A673 (cell line): ENCODE results near the gene FOXN3. TPM values are rescaled to one million over a fixed set of nuclear protein-coding genes. Genes with fewer than 3 reads are reported as not detected.

Experiments
- BruUV-seq: library from RNA; stranded (reverse); fragments of 400-500 nt; replicated peaks from 2 replicates; lab custom pipeline; 2021; lab: Mats Ljungman, UMichigan
- CTCF ChIA-PET: fragments of 300-600 bp; sonication (Branson Sonifier 250); formaldehyde crosslinking; loops from one replicate; lab custom pipeline; 2022; ENCODE audit warnings: antibody characterized with exemption; lab: Charles Lee
- POLR2A ChIA-PET: fragments of 300-600 bp; sonication (Branson Sonifier 250); formaldehyde crosslinking; loops from one replicate; lab custom pipeline; 2022; ENCODE audit warnings: antibody characterized with exemption; ENCODE audit not compliant: low non-redundant PET; lab: Charles Lee
- DNase-seq: peaks from one replicate; pipeline ENCODE4 v3.0.0-alpha.2; 2015; ENCODE audit warnings: low spot score
- H3K27ac ChIP-seq: fragments of 200-600 bp; sonication (generic); 2 replicates; pipeline ENCODE4 v1.5.1; 2016; ENCODE audit warnings: mixed run types, low read depth, mild to moderate bottlenecking, mixed read lengths, antibody characterized with exemption, low read length; ENCODE audit not compliant: poor library complexity, severe bottlenecking
- H3K27me3 ChIP-seq: fragments of 200-600 bp; sonication (generic); replicated peaks from 2 replicates; pipeline ENCODE4 v1.6.1; 2017; ENCODE audit warnings: mixed run types, low read depth, mild to moderate bottlenecking, mixed read lengths, antibody characterized with exemption, low read length; ENCODE audit not compliant: insufficient read depth, poor library complexity
- H3K36me3 ChIP-seq: fragments of 200-600 bp; sonication (generic); 2 replicates; pipeline ENCODE4 v1.6.1; 2016; ENCODE audit warnings: mixed run types, mild to moderate bottlenecking, mixed read lengths, antibody characterized with exemption, low read length; ENCODE audit not compliant: insufficient read depth, poor library complexity, severe bottlenecking
- H3K4me1 ChIP-seq: fragments of 200-600 bp; sonication (generic); 2 replicates; pipeline ENCODE4 v1.6.1; 2017; ENCODE audit warnings: mixed run types, mild to moderate bottlenecking, mixed read lengths, antibody characterized with exemption, low read length; ENCODE audit not compliant: insufficient read depth, poor library complexity, severe bottlenecking
- H3K4me3 ChIP-seq: fragments of 200-600 bp; sonication (generic); 2 replicates; pipeline ENCODE4 v1.5.1; 2016; ENCODE audit warnings: low read depth, mixed run types, mild to moderate bottlenecking, mixed read lengths, low read length; ENCODE audit not compliant: poor library complexity, severe bottlenecking
- H3K9me3 ChIP-seq: fragments of 200-600 bp; sonication (generic); 2 replicates; pipeline ENCODE4 v1.6.1; 2016; ENCODE audit warnings: mixed run types, low read depth, mild to moderate bottlenecking, mixed read lengths, antibody characterized with exemption, low read length; ENCODE audit not compliant: poor library complexity, severe bottlenecking
- EZH2 ChIP-seq: fragments of 200-600 bp; sonication (generic); IDR thresholded peaks from 2 replicates; pipeline ENCODE4 v1.6.1; 2017; ENCODE audit warnings: borderline replicate concordance, low read depth, mild to moderate bottlenecking, mixed read lengths, antibody characterized with exemption, low read length; ENCODE audit not compliant: poor library complexity, severe bottlenecking
- intact Hi-C: fragments of 100-400 bp; cut with micrococcal nuclease; formaldehyde crosslinking; loops from one replicate; pipeline ENCODE4 v1.10.0; 2022; ENCODE audit not compliant: unreplicated experiment
- total RNA-seq: library from RNA; stranded (reverse); gene quantifications from 2 replicates; pipeline ENCODE4 v1.2.3, GENCODE V29; 2021
- TF ChIP-seq, protein P1 (sequence below): fragments of 300-800, 200-600 bp; sonication (generic); conservative IDR thresholded peaks from 2 replicates; pipeline ENCODE4 v1.5.1; 2017; ENCODE audit warnings: low read depth, mild to moderate bottlenecking, antibody characterized with exemption, low read length, moderate library complexity, mixed read lengths

Gene FOXN3
- total RNA-seq, 1 experiment from 2014 or later: 15.3 TPM

DNA sequence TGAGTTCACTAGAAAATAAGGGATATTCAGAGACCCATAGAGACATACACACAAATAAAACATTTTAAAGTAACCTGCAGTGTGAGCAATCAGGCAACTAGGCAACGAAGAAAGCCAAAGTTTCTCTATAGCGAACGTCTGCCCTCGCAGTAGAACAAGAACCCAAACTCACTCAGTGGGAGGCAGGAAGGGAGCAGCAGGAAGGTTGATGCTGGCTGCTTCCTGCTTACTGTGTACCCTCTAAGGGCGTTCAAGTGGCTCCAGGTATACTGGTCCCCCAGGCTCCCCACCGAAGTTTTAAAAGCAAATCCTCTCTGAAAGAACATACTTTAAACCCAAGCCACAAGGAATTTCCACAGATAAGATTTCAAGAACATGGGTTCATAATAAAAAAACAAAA lies 249.3 kb downstream of the FOXN3 start:
- TF ChIP-seq, protein P1, sequence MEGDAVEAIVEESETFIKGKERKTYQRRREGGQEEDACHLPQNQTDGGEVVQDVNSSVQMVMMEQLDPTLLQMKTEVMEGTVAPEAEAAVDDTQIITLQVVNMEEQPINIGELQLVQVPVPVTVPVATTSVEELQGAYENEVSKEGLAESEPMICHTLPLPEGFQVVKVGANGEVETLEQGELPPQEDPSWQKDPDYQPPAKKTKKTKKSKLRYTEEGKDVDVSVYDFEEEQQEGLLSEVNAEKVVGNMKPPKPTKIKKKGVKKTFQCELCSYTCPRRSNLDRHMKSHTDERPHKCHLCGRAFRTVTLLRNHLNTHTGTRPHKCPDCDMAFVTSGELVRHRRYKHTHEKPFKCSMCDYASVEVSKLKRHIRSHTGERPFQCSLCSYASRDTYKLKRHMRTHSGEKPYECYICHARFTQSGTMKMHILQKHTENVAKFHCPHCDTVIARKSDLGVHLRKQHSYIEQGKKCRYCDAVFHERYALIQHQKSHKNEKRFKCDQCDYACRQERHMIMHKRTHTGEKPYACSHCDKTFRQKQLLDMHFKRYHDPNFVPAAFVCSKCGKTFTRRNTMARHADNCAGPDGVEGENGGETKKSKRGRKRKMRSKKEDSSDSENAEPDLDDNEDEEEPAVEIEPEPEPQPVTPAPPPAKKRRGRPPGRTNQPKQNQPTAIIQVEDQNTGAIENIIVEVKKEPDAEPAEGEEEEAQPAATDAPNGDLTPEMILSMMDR: no peak
- TF ChIP-seq EZH2: no peak
- ChIA-PET CTCF (no interaction called here), POLR2A (no interaction called here)
- Histone ChIP-seq H3K36me3 (no peaks in the 10 kb centered on the region), H3K9me3 (peaks cover 8% of the 10 kb centered on the region), H3K4me3 (no peak overlapping the region), H3K27ac (no peak overlapping the region), H3K27me3 (no peaks in the 10 kb centered on the region), H3K4me1 (no peaks in the 10 kb centered on the region)
- intact Hi-C loops: no loop called here
- DNase-seq: no peak
- no TSS peak for BruUV-seq

DNA sequence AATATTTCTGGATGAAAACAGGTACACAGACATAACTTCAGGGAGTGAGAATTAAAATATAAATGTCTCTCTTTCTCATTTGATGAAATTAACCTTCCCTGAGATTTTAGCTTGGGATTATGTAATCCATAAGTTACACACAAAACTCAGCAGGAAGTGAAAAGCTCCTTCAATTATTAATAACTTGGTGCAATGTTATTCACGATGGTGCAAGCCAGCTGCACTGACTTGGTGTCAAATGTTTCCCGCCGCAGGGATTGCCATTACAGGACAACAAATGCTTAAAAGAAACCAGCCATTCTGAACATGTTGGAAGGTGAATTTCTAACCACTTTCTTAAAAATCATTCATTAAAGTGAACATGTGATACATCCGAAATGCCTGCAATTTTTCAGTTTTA lies 250.4 kb downstream of the FOXN3 start:
- no peak for TF ChIP-seq EZH2
- TF ChIP-seq, protein P1: no peak
- no peaks in the 10 kb centered on the region for H3K27me3 ChIP-seq
- H3K27ac ChIP-seq: no peak overlapping the region
- no peaks in the 10 kb centered on the region for H3K4me1 ChIP-seq
- no peak for DNase-seq
- intact Hi-C loops: no loop called here
- peaks cover 5% of the 10 kb centered on the region for H3K9me3 ChIP-seq
- H3K4me3 ChIP-seq: no peak overlapping the region
- CTCF ChIA-PET: no interaction called here
- BruUV-seq: no TSS peak
- POLR2A ChIA-PET: no interaction called here
- H3K36me3 ChIP-seq: no peaks in the 10 kb centered on the region

DNA sequence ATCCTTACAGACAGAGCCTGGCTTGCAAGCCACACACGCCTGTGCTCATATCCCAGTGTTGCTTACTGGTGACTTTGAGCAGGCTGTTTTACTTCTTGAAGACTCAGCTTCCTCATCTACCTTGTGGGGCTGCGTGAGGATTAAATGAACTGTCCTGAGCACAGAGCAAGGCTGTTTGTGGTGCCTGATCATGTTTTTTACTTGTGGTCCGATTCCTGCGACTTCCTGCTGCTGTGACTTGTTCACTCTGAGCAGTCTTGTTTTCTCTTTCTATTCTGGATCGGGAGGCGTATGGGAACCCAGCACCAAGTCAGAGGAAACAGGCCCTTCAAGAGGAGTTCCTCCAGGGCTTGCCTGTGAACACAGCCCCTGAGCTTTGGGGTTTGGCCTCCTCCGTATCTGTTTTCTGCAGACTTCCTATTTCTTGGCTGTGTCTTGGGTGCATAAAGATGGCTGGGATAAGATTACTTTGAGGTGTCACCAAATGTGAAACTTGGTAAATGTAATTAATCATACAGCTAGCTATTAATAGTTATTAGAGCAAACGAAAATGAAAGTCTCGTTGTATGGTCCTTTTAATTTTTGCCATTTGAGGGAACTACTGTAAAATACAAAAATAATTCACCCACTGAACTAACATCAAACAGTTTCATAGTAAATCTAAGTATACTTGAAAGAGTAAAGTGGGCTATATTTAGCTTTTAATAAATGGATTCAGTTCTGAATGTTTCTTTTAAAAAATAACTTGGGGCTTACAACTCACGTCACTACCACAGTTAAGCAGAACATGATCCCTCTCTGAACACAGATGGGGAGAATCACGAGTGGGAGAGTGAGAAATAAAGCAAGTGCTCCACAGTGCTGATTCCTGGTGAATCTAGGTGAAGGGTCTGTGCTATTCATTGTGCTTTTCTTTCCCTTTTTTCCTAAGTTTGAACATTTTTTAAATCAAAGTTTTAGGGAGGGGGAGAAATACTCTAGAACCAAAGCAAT lies 251.5 kb downstream of the FOXN3 start:
- Histone ChIP-seq H3K27ac (no peak overlapping the region), H3K4me3 (no peak overlapping the region), H3K9me3 (no peaks in the 10 kb centered on the region), H3K36me3 (no peaks in the 10 kb centered on the region), H3K4me1 (no peaks in the 10 kb centered on the region), H3K27me3 (no peaks in the 10 kb centered on the region)
- TF ChIP-seq, protein P1: no peak
- no peak for TF ChIP-seq EZH2
- no peak for DNase-seq
- POLR2A ChIA-PET: no interaction called here
- intact Hi-C loops: no loop called here
- BruUV-seq: no TSS peak
- CTCF ChIA-PET: no interaction called here
